EH (cell line): ENCODE results near the gene ADAM33.

ENCODE experiments used
- DNase-seq: peaks from one replicate; pipeline ENCODE4 v3.0.0-alpha.2; 2015; ENCODE audit warnings: low read depth

ADAM33 gene

DNA sequence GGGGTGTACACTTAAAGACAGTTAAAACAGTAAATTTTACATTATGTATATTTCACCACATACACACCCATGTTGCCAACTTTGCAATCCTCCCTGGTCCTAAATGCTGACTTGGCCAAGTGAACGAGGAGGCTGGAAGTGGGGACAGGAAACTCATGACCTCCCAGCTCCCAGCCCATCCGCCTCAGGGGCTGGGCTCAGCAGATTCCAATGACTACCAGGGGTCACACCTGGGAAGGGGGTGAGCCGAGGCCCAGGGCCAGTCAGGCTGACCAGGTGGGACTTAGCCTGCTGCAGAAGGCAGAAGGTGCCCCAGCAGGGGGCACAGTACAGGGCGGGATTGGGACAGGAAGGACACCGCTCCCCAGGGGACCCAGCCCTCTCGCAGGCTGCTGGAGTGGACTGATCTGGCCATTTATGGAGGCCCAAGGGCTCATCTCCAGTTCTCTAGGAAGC, 28.2 kb upstream of the ADAM33 start:
- DNase-seq: no peak

DNA sequence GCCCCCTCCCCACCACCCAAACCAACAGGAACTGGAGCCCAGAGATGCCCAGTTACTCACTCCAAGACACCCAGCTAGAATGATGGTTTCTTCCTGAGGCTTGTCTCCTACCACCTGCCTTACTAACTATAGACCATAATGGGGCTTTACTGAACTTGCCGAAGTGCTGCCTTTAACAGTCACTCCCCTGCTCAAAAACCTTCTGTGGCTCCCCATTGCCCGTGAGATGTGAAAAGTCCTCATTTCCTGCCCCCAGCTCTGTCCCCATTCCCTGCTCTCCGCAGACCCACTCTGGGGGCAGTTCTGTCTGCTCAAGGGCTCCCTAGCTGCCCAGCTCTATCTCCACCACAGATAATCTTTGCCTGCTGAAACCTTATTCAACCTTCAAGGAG, 25.7 kb upstream of the ADAM33 start:
- DNase-seq: no peak

GRCh38 chr20:3706774-3707507, 25.1 kb upstream of the ADAM33 start:
- DNase-seq: peak; percentile 73

GRCh38 chr20:3705970-3706739, 24.3 kb upstream of the ADAM33 start:
- no peak for DNase-seq

- no peak for DNase-seq
These were observed 23.7 kb upstream of the ADAM33 start for GRCh38 chr20:3705491-3705969.

DNA sequence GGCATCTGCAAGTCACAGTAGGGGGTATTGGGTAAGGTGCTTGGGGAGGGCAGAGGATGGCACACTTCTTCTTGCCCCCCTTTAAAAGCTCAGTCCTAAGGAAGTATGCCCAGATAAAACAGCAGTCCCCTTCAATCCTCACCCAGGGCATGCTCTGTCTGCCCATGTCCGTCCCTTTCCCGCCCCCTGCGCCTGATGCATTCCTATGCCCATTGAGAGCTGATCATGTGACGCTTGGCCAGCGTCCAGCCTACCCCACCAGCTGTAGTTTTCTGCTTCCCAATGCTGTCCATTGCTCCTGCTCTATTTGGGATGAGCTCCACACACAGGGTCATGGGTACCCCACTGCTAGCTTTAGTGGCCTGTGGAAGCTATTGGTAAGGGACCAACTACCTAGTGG, 22.3 kb upstream of the ADAM33 start:
- DNase-seq: no peak

GRCh38 chr20:3702611-3703391, 21.0 kb upstream of the ADAM33 start:
- DNase-seq: no peak

DNA sequence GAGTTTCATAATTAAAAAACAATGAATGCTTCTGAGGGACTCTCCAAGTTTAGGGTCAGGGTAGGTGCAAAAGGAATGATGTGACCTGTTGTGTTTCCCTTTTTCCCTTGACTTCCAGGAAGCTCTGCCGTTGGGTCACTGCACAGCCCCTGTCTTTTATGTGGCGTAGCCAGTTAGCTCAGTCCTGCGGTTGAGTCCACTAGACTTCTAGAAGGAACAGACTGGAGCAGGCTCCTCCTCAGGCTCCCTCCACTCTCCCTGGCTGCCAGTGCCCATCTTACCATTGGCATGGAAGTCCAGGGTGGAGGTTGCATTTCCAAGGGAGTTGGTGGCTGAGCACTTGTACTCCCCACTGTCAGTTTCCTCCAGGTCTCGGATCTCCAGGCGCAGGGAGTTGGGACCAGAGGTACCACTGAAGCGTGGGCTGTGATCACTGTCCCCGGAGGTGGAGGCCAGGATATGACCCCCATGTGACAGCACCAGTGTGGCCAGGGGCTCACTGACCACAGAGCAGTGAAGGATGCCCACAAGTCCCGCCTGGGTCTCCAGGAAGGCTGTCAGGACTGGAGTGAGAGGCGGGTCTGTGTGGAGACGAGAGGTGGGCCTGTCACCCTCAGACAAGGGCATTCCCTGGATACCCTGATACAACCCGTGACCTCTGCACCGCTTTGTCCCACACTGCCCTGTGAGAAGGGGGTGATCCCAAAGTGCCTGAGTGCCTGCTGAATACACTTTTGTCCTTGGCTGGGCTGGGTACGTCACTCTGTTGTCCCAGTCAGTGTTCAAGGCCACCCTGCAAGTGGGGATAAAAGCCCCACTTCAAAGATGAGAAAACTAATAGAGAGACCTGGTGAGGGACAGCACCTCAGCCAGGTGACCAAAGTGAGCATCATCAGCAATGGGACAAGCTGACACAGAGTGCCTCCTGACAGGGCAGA, 19.5 kb upstream of the ADAM33 start:
- DNase-seq: no peak

GRCh38 chr20:3699037-3699436, 17.2 kb upstream of the ADAM33 start:
- DNase-seq: no peak

GRCh38 chr20:3698591-3699001, 16.8 kb upstream of the ADAM33 start:
- no peak for DNase-seq

- no peak for DNase-seq
These were observed 15.9 kb upstream of the ADAM33 start for GRCh38 chr20:3697588-3698305.

DNA sequence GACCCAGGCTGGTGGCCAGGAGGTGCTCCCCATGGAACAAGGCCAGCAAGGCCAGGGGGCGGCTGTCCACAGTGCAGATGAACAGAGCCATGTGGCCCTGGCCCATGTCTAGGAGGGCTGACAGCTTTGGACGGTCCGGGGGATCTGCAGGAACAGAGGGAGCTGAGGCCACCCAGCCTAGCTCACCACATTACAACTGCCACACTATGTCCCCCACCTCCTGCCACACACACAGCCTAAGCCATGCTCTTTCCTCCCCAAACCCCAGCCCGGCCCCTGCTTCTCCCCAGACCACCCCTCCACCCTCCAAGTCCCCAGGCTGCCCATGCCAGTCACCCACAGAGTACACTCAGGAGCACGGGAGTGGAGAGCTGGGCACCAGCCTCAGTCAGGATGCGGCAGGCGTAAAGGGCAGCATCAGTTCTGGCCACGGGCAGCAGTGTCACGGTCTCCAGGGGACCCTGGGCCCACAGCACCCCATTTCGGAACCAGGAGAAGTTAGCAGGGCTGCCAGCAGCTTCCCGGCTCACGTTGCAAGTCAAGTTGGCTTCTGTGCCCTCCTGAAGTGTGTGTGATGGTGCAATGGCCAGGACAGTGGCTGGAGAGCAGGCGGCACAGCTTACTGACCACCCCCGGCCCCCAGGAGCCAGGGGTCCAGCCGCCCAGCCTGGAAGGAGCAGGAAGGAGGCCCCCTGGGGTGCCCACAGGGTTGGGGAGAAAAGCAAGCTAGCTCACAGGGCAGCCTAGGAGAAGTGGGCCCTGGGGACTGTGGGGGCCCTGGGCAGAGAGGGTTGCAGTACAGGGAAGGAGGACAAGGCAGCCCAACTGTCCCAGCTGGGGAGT, 15.2 kb upstream of the ADAM33 start:
- no peak for DNase-seq

DNA sequence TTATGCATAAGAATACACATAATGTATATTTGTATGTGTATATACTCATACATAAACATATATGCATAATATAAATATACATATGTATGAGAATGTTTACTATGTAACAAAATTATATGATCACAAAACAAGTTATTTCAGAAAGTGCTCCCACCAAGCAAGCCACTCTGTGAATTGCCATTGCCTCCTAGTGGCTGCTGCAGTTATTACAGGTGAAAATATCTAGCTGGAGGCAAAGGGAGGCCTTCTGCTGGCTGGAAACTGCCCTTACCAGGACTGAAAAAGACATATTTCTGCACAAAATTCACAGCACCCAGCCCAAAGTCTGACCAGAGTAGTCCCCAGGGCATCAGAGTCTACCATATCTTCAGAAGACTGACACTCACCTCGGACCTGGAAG, 14.4 kb upstream of the ADAM33 start:
- no peak for DNase-seq

DNA sequence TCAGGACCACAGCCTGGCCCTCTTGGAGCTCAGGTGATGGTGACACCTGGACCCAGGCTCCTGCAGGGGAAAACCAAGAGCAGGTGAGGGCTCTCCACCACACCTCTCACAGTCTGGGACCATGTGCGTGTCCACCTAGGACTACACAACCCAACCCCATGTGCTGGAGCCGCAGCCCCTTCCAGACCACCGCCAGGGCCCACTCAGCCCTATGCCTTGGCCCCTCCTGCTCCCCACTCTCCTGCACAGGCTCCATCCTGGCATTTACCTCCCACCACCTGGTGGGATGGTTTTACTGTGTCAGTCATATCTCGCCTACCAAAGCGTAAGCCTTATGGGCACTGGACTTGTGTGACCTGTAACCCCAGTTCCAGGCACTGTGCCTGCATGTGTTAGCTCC, 13.1 kb upstream of the ADAM33 start:
- DNase-seq: no peak

- DNase-seq: no peak
These were observed 11.6 kb upstream of the ADAM33 start for GRCh38 chr20:3693376-3693775.

DNA sequence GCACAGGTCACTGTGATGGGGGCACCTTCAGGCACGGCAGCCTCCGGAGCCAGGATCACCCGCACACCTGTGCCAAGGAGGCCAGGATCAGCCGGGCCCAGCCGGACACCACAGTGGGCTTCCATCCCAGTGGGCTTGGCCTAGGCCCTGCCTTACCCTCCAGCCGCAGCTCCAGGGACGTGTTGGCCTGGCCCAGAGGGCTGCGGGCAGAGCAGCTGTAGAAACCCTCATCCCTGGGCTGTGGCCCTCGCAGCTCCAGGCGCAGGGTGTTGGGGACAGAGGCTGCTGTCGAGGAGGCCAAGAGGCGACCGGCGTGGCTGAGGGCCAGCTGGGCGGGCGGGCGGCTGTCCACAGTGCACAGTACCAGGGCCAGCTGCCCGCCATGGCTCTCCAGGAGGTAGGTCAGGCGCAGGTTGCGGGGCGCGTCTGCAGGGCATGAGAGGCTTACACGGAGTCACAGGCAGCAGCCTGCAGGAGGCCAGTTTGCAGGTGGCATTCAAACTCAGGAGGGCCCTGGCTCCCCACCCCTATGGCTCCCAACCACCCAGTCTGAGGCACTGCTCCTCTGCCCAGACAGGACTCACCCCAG, 11.0 kb upstream of the ADAM33 start:
- DNase-seq: no peak

- DNase-seq: no peak
These were observed 10.1 kb upstream of the ADAM33 start for GRCh38 chr20:3691897-3692296.

- DNase-seq: no peak
These were observed 9.5 kb upstream of the ADAM33 start for GRCh38 chr20:3691306-3691705.

DNA sequence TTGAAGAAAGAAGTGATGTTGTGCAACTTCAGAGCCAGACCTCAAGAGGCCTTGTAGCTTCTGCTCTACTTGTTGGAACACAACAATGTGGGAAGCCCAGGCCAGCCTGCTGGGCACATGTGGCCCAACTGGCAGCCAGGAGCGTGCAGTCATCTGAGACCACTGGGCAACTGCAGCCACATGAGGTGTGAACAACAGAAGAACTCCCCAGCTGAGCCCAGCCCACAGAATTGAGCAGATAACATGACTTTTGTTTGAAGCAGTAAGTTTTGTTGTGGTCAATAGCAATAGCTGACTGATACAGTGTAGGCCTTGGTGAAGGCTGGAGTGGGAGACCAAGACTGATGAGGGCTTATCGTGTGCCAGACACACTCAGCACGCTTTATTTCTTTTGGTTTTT, 8.6 kb upstream of the ADAM33 start:
- DNase-seq: no peak

DNA sequence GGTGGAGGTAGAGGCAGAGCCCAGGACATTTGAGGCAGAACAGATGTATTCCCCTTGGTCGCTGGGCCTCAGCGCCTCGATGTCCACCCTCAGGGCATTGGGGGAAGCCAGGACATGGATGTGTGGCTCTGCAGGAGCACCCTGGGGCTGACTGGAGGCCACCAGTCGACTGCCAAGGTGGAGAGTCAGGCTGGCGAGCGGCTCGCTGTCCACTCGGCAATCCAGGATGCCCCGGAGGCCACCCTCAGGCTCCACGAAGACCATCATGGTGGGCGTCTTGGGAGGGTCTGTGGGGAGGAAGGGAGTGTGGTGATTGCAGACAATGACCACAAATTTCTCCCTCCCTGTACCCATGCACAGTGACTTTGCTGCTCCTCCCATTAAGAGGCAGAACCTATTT, 8.2 kb upstream of the ADAM33 start:
- no peak for DNase-seq
